ENCODE measurements around the gene SPESP1. TPM values are rescaled to one million over a fixed set of nuclear protein-coding genes. Genes with fewer than 3 reads are reported as not detected.

SPESP1 gene
- total and polyA plus RNA-seq, 2 experiments from 2014 or later: not detected

Other genes with a start within 250 kb of the SPESP1 start
- 190 and 204 TPM in 2 replicates for gene ANP32A, start 109.6 kb upstream of the SPESP1 start, total RNA-seq (2014; rRNA removed; shearing (Covaris generic))
- gene ANP32A, start 109.6 kb upstream of the SPESP1 start, polyA plus RNA-seq (2016; fragmentation: Nextera tagmentation; extraction: Ambion mirVana): 291 and 304 TPM in 2 replicates
- 0.03 TPM in 1 of 2 replicates, not detected in the other for gene NOX5, start 84.2 kb downstream of the SPESP1 start, total RNA-seq (2014; rRNA removed; shearing (Covaris generic))
- not detected in 2 replicates for gene NOX5, start 84.2 kb downstream of the SPESP1 start, polyA plus RNA-seq (2016; fragmentation: Nextera tagmentation; extraction: Ambion mirVana)
- 13.8 and 15.5 TPM in 2 replicates for gene GLCE, start 230.1 kb downstream of the SPESP1 start, total RNA-seq (2014; rRNA removed; shearing (Covaris generic))
- gene GLCE, start 230.1 kb downstream of the SPESP1 start, polyA plus RNA-seq (2016; fragmentation: Nextera tagmentation; extraction: Ambion mirVana): 6.5 and 7.5 TPM in 2 replicates

Measured in GM23338 (cell line).